Measurements from ENCODE around the gene SV2C. TPM values are rescaled to one million over a fixed set of nuclear protein-coding genes. Genes with fewer than 3 reads are reported as not detected.

SV2C gene
- total and polyA plus RNA-seq, 4 donors: under 0.01 to 0.04 (median 0.03) TPM; not detected in 1

- no peaks in the 10 kb centered on the region for H3K9me3 ChIP-seq (ENCODE audit: control insufficient read depth in 4 of 4, low read length in 3 of 4)
- H3K27ac ChIP-seq (ENCODE audit: low read depth in 1 of 2, low read length in 2 of 2): no peak overlapping the region
- H3K27me3 ChIP-seq (ENCODE audit: control insufficient read depth in 4 of 4, insufficient read depth in 4 of 4, low read length in 3 of 4): no peaks in the 10 kb centered on the region
- no peaks in the 10 kb centered on the region for H3K4me1 ChIP-seq (ENCODE audit: control insufficient read depth in 4 of 4, insufficient read depth in 4 of 4, low read length in 3 of 4)
- TF ChIP-seq TAF1 (conservative IDR thresholded peaks at IDR 0.05): no peak
- no peak for TF ChIP-seq SP1 (IDR thresholded peaks at IDR 0.05)
- no peak for TF ChIP-seq REST (IDR thresholded peaks at IDR 0.05)
- TF ChIP-seq JUND (IDR thresholded peaks at IDR 0.05): no peak
- TF ChIP-seq GABPA (IDR thresholded peaks at IDR 0.05 in 1 of 2, conservative IDR thresholded peaks at IDR 0.05 in 1 of 2): no peak
- no peak for TF ChIP-seq ZBTB33 (IDR thresholded peaks at IDR 0.05)
- TF ChIP-seq NR2F2 (IDR thresholded peaks at IDR 0.05): no peak
- no peak for TF ChIP-seq ATF3 (IDR thresholded peaks at IDR 0.05)
- TF ChIP-seq CTCF (IDR thresholded peaks at IDR 0.05; ENCODE audit: low read depth, low read length, missing input control): no peak
- no peak for TF ChIP-seq HNF4G (IDR thresholded peaks at IDR 0.05)
- no peak for TF ChIP-seq YY1 (IDR thresholded peaks at IDR 0.05)
- TF ChIP-seq RAD21 (IDR thresholded peaks at IDR 0.05): no peak
- TF ChIP-seq EGR1 (IDR thresholded peaks at IDR 0.05; ENCODE audit: low read depth in 2 of 2): no peak
- no peak for TF ChIP-seq RXRA (IDR thresholded peaks at IDR 0.05)
- WGBS: 93% methylated on average over 5 of the region's 5 CpGs
- DNase-seq (ENCODE audit: low spot score): no peak
- H3K36me3 ChIP-seq (ENCODE audit: control insufficient read depth in 4 of 4, insufficient read depth in 3 of 4, low read depth in 1 of 4, low read length in 3 of 4): no peaks in the 10 kb centered on the region
- H3K9ac ChIP-seq (ENCODE audit: low read depth in 1 of 2, low read length in 2 of 2): no peak overlapping the region
- H3K4me3 ChIP-seq (ENCODE audit: low read depth in 1 of 3, low read length in 3 of 3): no peak overlapping the region
Measured at GRCh38 chr5:76278261-76278789, 195.1 kb downstream of the SV2C start.

- H3K27ac ChIP-seq (ENCODE audit: low read depth in 1 of 2, low read length in 2 of 2): no peak overlapping the region
- no peak for DNase-seq (ENCODE audit: low spot score)
- no peaks in the 10 kb centered on the region for H3K27me3 ChIP-seq (ENCODE audit: control insufficient read depth in 4 of 4, insufficient read depth in 4 of 4, low read length in 3 of 4)
- no peak overlapping the region for H3K4me3 ChIP-seq (ENCODE audit: low read depth in 1 of 3, low read length in 3 of 3)
- 95% methylated on average over 14 of the region's 14 CpGs for WGBS
- H3K9me3 ChIP-seq (ENCODE audit: control insufficient read depth in 4 of 4, low read length in 3 of 4): no peaks in the 10 kb centered on the region
- TF ChIP-seq HNF4G (IDR thresholded peaks at IDR 0.05) (no peak), RAD21 (IDR thresholded peaks at IDR 0.05) (no peak), HNF4A (conservative IDR thresholded peaks at IDR 0.05) (no peak), MAX (IDR thresholded peaks at IDR 0.05) (no peak), FOXA2 (IDR thresholded peaks at IDR 0.05) (no peak), EGR1 (IDR thresholded peaks at IDR 0.05; ENCODE audit: low read depth in 2 of 2) (no peak), SP1 (IDR thresholded peaks at IDR 0.05) (no peak), ATF3 (IDR thresholded peaks at IDR 0.05) (no peak), ZBTB33 (IDR thresholded peaks at IDR 0.05) (no peak), FOXA1 (IDR thresholded peaks at IDR 0.05) (no peak), JUND (IDR thresholded peaks at IDR 0.05) (no peak), TAF1 (conservative IDR thresholded peaks at IDR 0.05) (no peak)
- H3K36me3 ChIP-seq (ENCODE audit: control insufficient read depth in 4 of 4, insufficient read depth in 3 of 4, low read depth in 1 of 4, low read length in 3 of 4): no peaks in the 10 kb centered on the region
- no peaks in the 10 kb centered on the region for H3K4me1 ChIP-seq (ENCODE audit: control insufficient read depth in 4 of 4, insufficient read depth in 4 of 4, low read length in 3 of 4)
- no peak overlapping the region for H3K9ac ChIP-seq (ENCODE audit: low read depth in 1 of 2, low read length in 2 of 2)
Measured at GRCh38 chr5:76280494-76280893, 197.3 kb downstream of the SV2C start.

All from liver (tissue), 9 donors.